Gastroesophageal sphincter (tissue), 3 donors: ENCODE results near the gene CPN2.

Experiments used
- POLR2A ChIP-seq, 2 donors: fragments of 450-650 bp; IDR thresholded peaks; one replicate each; pipeline ENCODE4 v1.6.1; 2017; ENCODE audit warnings: antibody characterized with exemption in 2 of 2, mild to moderate bottlenecking in 2 of 2, moderate library complexity in 1 of 2
- TF ChIP-seq, protein P1 (sequence below), 4 experiments: fragments of 200-600 bp in 2 of 4; fragments of 450-650 bp in 2 of 4; sonication (generic) in 1 of 4; IDR thresholded peaks; one replicate each; pipeline ENCODE4 v1.5.1; 2017 to 2019; ENCODE audit warnings: antibody characterized with exemption in 4 of 4, mild to moderate bottlenecking in 2 of 4, moderate library complexity in 2 of 4

DNA sequence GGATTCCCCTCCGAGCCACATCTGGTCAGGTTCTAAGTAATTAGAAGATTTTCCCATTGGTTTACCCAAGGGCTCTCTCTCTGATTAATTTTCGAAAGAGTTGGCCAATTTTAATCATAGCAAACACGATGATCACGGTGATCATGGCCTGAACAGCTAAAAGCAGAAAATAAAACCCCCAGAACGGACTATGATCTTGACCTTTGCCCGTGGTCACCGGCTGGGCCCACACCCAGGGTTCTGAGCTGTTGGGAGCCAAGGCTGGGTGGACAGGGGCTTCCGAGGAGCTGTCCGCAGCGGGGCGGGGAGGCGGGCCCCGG is 45.4 kb upstream of the CPN2 start:
- no peak for TF ChIP-seq POLR2A (IDR thresholded peaks at IDR 0.05)
- TF ChIP-seq, protein P1, sequence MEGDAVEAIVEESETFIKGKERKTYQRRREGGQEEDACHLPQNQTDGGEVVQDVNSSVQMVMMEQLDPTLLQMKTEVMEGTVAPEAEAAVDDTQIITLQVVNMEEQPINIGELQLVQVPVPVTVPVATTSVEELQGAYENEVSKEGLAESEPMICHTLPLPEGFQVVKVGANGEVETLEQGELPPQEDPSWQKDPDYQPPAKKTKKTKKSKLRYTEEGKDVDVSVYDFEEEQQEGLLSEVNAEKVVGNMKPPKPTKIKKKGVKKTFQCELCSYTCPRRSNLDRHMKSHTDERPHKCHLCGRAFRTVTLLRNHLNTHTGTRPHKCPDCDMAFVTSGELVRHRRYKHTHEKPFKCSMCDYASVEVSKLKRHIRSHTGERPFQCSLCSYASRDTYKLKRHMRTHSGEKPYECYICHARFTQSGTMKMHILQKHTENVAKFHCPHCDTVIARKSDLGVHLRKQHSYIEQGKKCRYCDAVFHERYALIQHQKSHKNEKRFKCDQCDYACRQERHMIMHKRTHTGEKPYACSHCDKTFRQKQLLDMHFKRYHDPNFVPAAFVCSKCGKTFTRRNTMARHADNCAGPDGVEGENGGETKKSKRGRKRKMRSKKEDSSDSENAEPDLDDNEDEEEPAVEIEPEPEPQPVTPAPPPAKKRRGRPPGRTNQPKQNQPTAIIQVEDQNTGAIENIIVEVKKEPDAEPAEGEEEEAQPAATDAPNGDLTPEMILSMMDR (IDR thresholded peaks at IDR 0.05), result no peak
